ENCODE measurements around the gene MGAM2.

The MGAM2 gene

GRCh38 chr7:142110098-142110497, 1.4 kb upstream of the MGAM2 start:
- no peaks in the 10 kb centered on the region for H3K4me1 ChIP-seq
- H3K36me3 ChIP-seq: no peaks in the 10 kb centered on the region
- no peak overlapping the region for H3K27ac ChIP-seq
- intact Hi-C loops (cut with DNase I; ENCODE audit: low total_unique reads): no loop called here
- H3K4me3 ChIP-seq: no peak overlapping the region
- no peaks in the 10 kb centered on the region for H3K9me3 ChIP-seq
- no peak for TF ChIP-seq CTCF (IDR thresholded peaks at IDR 0.05)
- H3K27me3 ChIP-seq: no peaks in the 10 kb centered on the region
- no peak for DNase-seq

- no peaks in the 10 kb centered on the region for H3K4me1 ChIP-seq
- intact Hi-C loops (cut with DNase I; ENCODE audit: low total_unique reads): no loop called here
- no peak overlapping the region for H3K27ac ChIP-seq
- H3K4me3 ChIP-seq: no peak overlapping the region
- no peaks in the 10 kb centered on the region for H3K27me3 ChIP-seq
- TF ChIP-seq CTCF (IDR thresholded peaks at IDR 0.05): no peak
- no peaks in the 10 kb centered on the region for H3K9me3 ChIP-seq
- no peak for DNase-seq
- H3K36me3 ChIP-seq: no peaks in the 10 kb centered on the region
Measured at GRCh38 chr7:142110638-142111037, 880 bp upstream of the MGAM2 start.

GRCh38 chr7:142112086-142112485, 568 bp downstream of the MGAM2 start:
- H3K4me3 ChIP-seq: no peak overlapping the region
- intact Hi-C loops (cut with DNase I; ENCODE audit: low total_unique reads): no loop called here
- TF ChIP-seq CTCF (IDR thresholded peaks at IDR 0.05): no peak
- no peaks in the 10 kb centered on the region for H3K4me1 ChIP-seq
- no peak overlapping the region for H3K27ac ChIP-seq
- H3K9me3 ChIP-seq: no peaks in the 10 kb centered on the region
- H3K27me3 ChIP-seq: no peaks in the 10 kb centered on the region
- no peak for DNase-seq
- H3K36me3 ChIP-seq: no peaks in the 10 kb centered on the region

- no peaks in the 10 kb centered on the region for H3K9me3 ChIP-seq
- H3K36me3 ChIP-seq: no peaks in the 10 kb centered on the region
- no peak overlapping the region for H3K27ac ChIP-seq
- no peak for DNase-seq
- no peak overlapping the region for H3K4me3 ChIP-seq
- no peak for TF ChIP-seq CTCF (IDR thresholded peaks at IDR 0.05)
- no peaks in the 10 kb centered on the region for H3K4me1 ChIP-seq
- no peaks in the 10 kb centered on the region for H3K27me3 ChIP-seq
- intact Hi-C loops (cut with DNase I; ENCODE audit: low total_unique reads): no loop called here
Measured at GRCh38 chr7:142114207-142114606, 2.7 kb downstream of the MGAM2 start.

- DNase-seq: no peak
- Histone ChIP-seq H3K27me3 (no peaks in the 10 kb centered on the region), H3K4me1 (no peaks in the 10 kb centered on the region), H3K9me3 (no peaks in the 10 kb centered on the region), H3K27ac (no peak overlapping the region), H3K4me3 (no peak overlapping the region), H3K36me3 (no peaks in the 10 kb centered on the region)
- no peak for TF ChIP-seq CTCF (IDR thresholded peaks at IDR 0.05)
- intact Hi-C loops (cut with DNase I; ENCODE audit: low total_unique reads): no loop called here
Measured at GRCh38 chr7:142120524-142120923, 9.0 kb downstream of the MGAM2 start.

- Histone ChIP-seq H3K4me1 (no peaks in the 10 kb centered on the region), H3K9me3 (no peaks in the 10 kb centered on the region), H3K27me3 (no peaks in the 10 kb centered on the region), H3K36me3 (no peaks in the 10 kb centered on the region), H3K4me3 (no peak overlapping the region), H3K27ac (no peak overlapping the region)
- TF ChIP-seq CTCF (IDR thresholded peaks at IDR 0.05): no peak
- DNase-seq: no peak
- intact Hi-C loops (cut with DNase I; ENCODE audit: low total_unique reads): no loop called here
Measured at GRCh38 chr7:142123184-142123583, 11.7 kb downstream of the MGAM2 start.
